Inferior parietal cortex (tissue), 1 donor: ENCODE data around the gene SEMA6B.

Source experiments
- DNase-seq: peaks from one replicate; pipeline ENCODE4 v3.0.0-alpha.2; 2016; ENCODE audit errors: extremely low spot score

Gene SEMA6B

GRCh38 chr19:4588291-4588761 is 28.8 kb upstream of the SEMA6B start:
- DNase-seq, result no peak

DNA sequence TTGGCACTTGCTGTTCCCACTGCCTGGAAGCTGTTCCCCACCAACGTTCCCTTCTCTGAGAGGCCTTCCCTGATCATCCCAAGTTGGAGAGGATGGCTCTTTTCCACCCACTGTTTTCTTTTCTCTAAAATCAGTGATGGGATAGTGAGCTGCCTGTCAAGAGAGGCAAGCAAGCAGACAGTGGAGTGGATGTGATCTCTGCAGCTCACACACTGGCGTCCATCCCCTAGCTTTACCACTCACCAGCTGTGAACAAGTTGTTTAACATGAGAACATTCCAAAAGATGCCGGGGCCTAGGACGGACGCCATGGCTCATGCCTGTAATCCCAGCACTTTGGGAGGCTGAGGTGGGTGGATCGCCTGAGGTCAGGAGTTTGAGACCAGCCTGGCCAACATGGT is 28.0 kb upstream of the SEMA6B start:
- DNase-seq, result no peak

DNA sequence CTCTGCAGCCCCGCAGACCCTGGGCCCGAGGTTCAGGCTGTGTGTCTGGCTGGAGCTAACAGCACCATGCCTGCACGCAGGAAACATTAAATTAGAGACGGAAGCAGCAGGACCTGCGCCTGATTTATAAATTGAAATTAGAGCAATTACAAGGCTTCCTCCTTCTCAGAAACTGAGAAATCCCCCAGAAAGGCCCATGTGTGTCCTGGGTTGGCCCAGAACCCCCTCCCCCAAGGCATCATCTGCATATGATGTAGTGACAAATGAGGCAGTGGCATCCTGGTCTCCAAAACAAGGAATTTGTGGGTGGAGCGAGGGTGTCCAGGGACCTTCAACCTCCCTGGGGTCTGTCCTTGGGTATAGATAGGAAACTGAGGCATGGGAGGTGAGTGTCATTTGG is 27.2 kb upstream of the SEMA6B start:
- DNase-seq, result no peak

- DNase-seq, result no peak
Measured at GRCh38 chr19:4586245-4586644, 26.8 kb upstream of the SEMA6B start.

- DNase-seq, result no peak
Measured at GRCh38 chr19:4585556-4585955, 26.1 kb upstream of the SEMA6B start.

DNA sequence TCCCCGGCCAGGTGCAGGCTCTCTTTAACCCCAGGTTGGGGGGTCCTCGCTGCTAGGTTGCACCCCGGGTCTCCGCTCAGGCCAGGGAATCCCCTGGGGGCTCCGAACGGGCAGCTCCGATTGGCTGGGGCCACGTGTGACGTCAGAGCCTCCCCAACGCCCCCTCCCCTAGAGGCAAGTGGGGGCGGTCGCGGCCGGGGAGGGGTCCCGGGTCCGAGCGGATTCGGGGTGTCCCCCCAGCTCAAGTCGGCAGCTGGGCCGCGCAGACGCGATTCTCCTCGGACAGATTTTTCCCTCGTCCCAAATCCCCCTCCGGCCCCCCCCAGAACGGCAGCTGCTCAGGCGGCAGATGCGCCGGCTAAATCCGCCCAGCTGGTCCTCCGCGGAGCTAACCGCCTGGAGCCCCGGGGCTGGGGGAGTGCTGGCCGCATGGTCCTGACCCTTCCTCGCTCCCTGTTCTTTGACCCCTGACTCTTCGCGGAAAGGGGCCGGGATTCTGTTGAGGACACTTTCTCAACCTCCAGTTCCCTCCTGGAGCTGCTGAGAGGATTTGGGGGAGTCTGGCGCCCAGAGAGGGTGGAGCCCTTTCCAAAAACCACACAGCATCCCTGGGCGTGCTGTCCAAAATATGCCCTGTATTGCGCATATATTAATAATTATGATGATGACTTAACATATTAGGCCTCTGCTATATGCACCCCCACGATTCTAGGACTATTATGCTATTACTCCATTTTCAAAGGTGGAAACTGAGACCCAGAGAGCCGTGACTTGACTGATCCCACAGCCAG is 25.4 kb upstream of the SEMA6B start:
- DNase-seq, result no peak

DNA sequence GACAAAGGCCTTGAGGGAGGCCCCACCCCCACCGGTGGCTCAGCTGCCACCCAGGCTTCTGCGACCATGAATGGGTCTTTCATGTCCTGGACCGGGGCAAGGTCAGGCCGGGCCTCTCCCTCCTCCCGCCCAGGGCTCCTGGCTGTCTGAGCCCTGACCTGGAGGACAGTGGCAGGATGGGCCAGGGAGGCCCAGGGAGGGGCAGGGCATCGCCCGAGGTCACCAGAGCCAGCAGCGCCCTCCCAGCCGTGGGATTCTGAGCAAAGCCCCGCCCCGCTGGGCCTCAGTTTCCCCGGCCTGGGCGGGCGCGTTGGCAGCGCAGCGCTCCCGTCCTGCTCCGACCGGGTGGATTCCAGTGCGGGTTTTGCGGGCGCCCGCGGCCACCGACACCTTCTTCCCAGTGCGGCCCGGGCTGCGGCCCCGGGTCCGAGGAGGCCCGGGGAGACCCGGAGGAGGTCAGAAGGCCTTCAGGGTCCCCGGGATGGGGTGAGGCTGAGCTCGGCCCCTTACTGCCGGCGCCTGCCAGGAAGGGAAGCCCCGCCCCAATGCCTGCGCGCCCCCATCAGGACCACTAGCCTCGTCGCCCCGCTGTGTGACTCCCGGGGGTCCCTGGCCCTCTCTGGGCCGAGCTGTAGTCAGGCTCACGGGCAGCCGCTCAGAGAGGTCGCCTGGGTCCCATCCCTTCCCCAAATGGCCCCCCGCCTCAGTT is 24.6 kb upstream of the SEMA6B start:
- DNase-seq, result no peak

DNA sequence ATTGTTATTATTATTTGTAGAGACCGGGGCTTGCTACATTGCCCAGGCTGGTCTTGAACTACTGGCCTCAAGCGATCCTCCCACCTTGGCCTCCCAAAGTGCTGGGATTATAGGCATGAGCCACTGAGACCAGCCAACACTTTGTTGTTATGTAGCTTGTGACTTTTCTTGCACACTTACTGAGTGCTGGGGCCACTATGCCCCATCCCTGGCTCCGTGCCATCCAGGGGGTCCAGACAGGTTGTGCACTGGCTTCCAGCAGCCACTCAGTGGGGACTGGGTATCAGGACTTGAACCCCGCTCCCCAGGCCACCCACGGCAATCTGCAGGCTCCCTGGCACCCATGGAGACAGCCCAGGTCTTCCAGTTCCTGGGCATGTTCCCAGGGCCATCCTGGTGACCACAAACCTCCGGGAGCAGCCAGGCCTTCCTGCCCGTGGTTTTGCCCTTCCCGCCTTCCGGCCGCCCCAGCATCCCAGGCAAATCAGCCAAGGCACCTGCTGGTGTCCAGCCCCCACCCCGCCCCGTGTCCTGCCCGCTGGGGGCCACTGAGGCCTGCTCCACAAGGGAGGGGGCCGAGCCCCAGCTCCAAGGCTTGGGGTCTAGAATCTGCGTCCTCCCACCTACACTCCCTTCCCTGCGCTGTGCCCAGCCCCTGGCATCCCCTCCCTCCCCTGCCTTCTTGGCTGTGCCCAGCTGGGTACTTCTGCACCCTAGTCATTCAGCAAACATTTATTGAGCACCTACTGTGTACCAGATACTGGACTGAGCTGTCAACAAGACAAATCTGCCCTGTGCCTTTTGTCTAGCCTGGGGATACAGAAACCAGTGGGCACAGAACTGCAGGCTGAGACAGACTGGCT is 23.7 kb upstream of the SEMA6B start:
- no peak for DNase-seq

DNA sequence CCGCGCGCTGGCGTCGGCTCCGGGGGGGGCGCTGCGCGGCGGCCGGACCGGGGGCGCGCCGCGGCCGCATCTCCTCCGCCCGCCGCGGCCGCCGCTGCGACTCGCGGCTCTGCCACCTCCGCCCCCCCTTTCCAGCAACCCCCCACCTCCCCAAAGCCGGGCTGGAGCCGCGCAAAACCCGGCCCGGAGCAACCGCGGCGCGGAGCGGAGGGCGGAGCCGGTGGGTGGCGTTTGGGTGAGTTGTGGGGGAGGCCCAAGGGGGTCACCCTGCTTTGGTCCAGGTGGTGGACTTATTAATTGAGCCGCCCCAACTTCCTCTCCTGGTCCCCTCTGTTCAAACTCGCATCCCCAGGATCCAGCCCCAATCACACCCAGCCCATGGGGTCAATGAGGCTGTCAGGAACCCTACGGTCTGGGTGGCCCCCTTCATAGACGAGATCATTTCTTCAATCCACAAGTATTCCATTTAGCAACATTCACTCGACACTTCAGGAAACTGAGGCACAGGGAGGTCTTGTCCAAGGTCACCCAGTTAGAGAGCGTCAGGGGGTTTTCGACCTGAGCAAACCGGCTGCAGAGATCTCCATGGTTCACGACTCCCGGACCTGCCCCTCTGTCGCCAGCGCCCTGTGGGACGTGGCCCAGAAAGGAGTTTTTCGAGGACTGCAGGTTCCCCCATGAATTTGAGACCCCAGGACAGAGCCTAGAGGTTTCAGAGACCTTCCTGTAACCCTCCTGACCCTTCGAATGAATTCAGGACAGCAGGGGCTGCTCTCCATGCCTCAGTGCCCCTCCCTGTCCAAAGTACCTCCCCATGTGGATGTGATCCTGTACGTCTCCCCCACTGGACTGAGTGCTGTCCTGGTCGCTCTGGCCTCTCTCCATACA is 22.4 kb upstream of the SEMA6B start:
- peak; percentile 33 for DNase-seq

DNA sequence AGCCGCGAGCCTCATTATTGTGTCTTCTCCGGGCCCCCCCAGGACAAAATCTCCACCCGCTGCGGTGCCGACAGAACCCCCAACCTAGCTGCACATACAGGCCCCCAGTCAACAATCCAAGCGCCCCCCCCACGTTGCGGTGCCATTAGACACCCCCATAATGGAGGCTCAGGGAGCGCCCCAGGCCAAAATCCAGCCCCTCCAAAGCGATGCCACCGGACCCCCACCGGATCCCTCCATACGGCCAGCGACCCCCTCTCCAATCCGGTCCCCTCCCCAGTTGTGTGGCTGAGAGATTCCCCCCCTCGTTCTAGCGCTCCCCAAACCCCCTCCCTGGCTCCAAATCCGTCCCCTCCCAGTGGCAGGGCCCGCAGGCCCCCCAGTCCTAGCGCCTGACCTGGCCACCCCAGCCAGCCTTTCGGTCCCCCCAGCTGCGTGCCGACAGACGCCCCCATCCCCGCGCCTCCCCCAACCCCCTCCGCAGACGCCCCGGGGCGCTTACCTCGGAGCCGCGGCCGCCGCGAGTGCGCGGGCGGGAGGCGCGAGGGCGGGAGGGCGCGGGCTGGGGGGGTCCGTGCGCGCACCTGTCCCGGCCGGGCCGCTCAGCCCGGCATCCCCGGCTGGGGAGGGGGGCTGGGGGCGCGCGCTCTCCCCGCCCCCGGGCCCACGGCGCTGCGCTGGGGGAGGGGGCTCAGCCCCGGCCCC is 21.6 kb upstream of the SEMA6B start:
- DNase-seq, result no peak

- no peak for DNase-seq
Measured at GRCh38 chr19:4580021-4580901, 20.8 kb upstream of the SEMA6B start.

DNA sequence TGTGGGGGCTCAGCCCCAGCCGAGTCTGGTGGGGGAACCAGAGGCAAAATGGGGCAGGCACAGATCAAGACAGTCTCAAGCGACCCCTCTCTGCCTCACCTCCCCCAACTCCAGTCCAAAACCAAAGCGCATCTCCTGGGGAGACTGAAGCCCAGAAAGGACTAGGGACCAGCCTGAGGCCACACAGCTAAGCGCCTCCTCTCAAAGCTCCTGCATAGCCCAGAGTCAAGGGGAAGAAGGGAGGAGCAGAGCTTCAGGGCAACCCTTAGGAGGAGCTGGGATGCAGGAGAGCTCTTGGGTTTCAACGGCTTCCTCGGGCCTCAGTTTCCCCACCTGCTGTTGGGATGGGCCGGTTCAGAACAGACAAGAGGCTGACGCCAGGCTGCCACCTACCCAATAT is 19.9 kb upstream of the SEMA6B start:
- no peak for DNase-seq

GRCh38 chr19:4578552-4579248 is 19.2 kb upstream of the SEMA6B start:
- no peak for DNase-seq

GRCh38 chr19:4577020-4577782 is 17.7 kb upstream of the SEMA6B start:
- DNase-seq, result no peak

DNA sequence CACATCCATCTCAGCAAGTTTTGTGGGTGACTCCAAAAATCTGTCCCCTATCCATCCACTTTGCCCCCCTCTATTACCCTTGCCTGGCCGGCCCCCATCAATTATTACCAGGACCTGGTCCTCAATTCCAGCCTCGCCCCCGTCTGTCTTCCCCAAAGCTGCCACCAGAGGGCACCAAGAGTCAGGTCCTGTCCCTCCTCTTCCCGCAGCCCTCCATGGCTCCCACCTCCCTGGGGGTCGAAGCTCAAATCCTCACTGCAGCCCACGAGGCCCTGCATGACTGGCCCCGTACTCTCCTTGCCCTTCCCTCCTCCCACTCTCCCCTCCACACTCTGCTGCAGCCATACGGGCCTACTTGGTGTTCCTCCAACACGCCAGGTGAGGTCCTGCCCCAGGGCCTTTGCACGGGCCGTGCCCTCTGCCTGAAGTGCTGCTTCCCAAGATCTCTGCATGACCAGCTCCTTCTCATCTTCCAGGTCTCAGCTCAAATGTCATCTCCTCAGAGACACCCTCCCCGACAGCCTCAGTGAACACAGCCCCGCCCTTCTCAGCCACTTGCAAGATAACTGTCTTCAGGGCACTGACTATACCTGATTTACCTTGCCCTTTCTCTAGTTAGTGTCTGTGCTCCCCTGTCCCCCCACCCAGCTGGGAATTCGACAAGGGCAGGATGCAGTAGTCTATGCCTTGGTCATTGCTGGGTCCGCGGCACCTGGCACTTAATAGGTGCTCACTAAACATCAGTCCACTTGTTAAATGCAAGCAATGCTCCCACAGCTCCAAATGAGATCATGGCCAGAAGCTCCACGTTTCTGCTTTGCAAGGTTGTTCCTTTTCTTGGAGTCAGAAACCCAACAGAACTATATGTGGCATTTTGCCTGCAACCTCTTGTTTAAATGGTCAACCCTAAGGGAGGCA is 16.8 kb upstream of the SEMA6B start:
- DNase-seq, result peak; percentile 40

DNA sequence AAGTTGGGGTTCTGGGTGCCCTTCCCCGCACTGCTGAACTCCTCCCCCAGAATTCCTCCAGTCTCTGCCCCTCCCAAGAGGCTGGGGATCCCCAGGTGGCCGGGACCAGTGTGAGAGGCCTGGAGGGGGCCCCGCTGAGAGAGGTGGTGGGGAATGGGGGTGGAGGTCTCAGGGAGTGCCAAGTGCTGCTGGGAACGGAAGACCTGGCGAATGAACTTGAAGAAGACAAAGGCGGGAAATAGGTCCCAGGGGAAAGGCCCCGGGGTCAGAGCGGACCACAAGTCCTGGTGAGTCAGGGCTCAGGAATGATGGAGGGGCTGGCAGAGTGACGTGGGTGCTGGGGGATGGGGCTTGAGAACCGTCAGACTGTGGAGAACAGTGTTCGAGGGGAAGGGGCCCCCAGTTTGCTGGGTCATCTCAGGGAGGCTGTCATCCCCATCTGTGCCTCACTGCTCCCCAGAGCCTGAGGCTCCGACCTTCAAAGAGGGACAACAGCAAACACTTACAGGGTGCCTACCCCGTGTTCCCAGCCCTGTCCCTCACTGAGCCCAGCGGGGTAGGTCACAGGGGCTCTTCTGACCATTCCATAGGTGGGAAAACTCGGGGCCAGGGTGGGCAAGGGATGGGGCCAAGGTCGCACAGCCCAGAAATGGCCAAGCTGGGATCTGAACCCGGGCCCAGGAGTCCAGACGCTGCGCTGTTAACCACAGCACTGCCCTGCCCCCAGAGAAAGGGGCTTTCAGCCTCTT is 16.0 kb upstream of the SEMA6B start:
- DNase-seq, result no peak
